GM12892 (cell line): ENCODE results near the gene CDH23.

Source experiments
- DNase-seq: peaks from one replicate; pipeline ENCODE4 v3.0.0; 2011; ENCODE audit not compliant: insufficient read length
- FAIRE-seq: peaks from 2 replicates; lab custom pipeline; 2011; peaks lifted over from hg19 to GRCh38; lab: Jason Lieb, UNC
- POLR2A ChIP-seq: IDR thresholded peaks from 2 replicates; pipeline ENCODE4 v1.6.1; 2011; ENCODE audit warnings: low read depth, low read length, control low read depth
- POLR2AphosphoS5 ChIP-seq: IDR thresholded peaks from 2 replicates; pipeline ENCODE4 v1.6.1; 2011; ENCODE audit warnings: low read depth, low read length, control low read depth
- TAF1 ChIP-seq: IDR thresholded peaks from 2 replicates; pipeline ENCODE4 v1.6.1; 2011; ENCODE audit warnings: low read depth, mild to moderate bottlenecking, control low read depth, low read length, borderline replicate concordance

CDH23 gene

GRCh38 chr10:71814922-71815411 is 418.2 kb downstream of the CDH23 start:
- TF ChIP-seq POLR2A (peak; percentile 29; the same call in 1 of the 2 replicates), TAF1 (no peak), POLR2AphosphoS5 (0 out of 2 replicates have a peak, but pooled peaks have one; percentile 11)
- DNase-seq, result no peak
- FAIRE-seq, result no peak

- FAIRE-seq, result no peak
- TF ChIP-seq POLR2AphosphoS5, result no peak; the same call in 1 of the 2 replicates
- TF ChIP-seq TAF1, result no peak
- TF ChIP-seq POLR2A, result no peak
- DNase-seq, result no peak
Observed at GRCh38 chr10:71815515-71816130, 418.9 kb downstream of the CDH23 start.

GRCh38 chr10:71816421-71816851 is 419.7 kb downstream of the CDH23 start:
- DNase-seq (no peak), FAIRE-seq (no peak)
- TF ChIP-seq POLR2AphosphoS5 (no peak), TAF1 (no peak), POLR2A (no peak)

GRCh38 chr10:71816936-71817618 is 420.4 kb downstream of the CDH23 start:
- DNase-seq (no peak), FAIRE-seq (no peak)
- no peak for TF ChIP-seq POLR2A
- no peak for TF ChIP-seq POLR2AphosphoS5
- TF ChIP-seq TAF1, result no peak

- FAIRE-seq (no peak), DNase-seq (no peak)
- TF ChIP-seq POLR2AphosphoS5, result no peak
- no peak for TF ChIP-seq TAF1
- no peak for TF ChIP-seq POLR2A
Observed at GRCh38 chr10:71817831-71818655, 421.3 kb downstream of the CDH23 start.

GRCh38 chr10:71818674-71819260 is 422.0 kb downstream of the CDH23 start:
- FAIRE-seq (no peak), DNase-seq (no peak)
- TF ChIP-seq POLR2A (no peak), POLR2AphosphoS5 (no peak), TAF1 (no peak)

- no peak for FAIRE-seq
- TF ChIP-seq POLR2AphosphoS5 (no peak), POLR2A (no peak), TAF1 (no peak)
- DNase-seq, result no peak
Observed at GRCh38 chr10:71819441-71819861, 422.7 kb downstream of the CDH23 start.

GRCh38 chr10:71819985-71820384 is 423.3 kb downstream of the CDH23 start:
- TF ChIP-seq POLR2A (no peak), TAF1 (no peak), POLR2AphosphoS5 (no peak)
- no peak for DNase-seq
- no peak for FAIRE-seq

- no peak for TF ChIP-seq POLR2AphosphoS5
- DNase-seq (no peak), FAIRE-seq (no peak)
Observed at GRCh38 chr10:71820966-71821365, 424.2 kb downstream of the CDH23 start.

GRCh38 chr10:71821909-71822763 is 425.4 kb downstream of the CDH23 start:
- no peak for DNase-seq

More at GRCh38 chr10:71821909-71822763, 425.4 kb downstream of the CDH23 start:
- TF ChIP-seq POLR2A (no peak), TAF1 (no peak)
- FAIRE-seq, result no peak
